K562 (cell line): Measurements from ENCODE around the gene SLC22A23. TPM values are rescaled to one million over a fixed set of nuclear protein-coding genes. Genes with fewer than 3 reads are reported as not detected.

Experiments
- ARID1B ChIP-seq: fragments of 450-650 bp; IDR thresholded peaks from 2 replicates; pipeline ENCODE4 v1.6.1; 2016; ENCODE audit warnings: antibody characterized with exemption, mild to moderate bottlenecking, inconsistent platforms
- EWSR1 ChIP-seq: fragments of 450-650 bp; IDR thresholded peaks from 2 replicates; pipeline ENCODE4 v1.6.1; 2018; ENCODE audit warnings: borderline replicate concordance, mild to moderate bottlenecking, low read depth, moderate library complexity; ENCODE audit not compliant: partially characterized antibody
- FOXA1 ChIP-seq: fragments of 450-650 bp; IDR thresholded peaks from 2 replicates; pipeline ENCODE4 v1.6.1; 2016; ENCODE audit warnings: mild to moderate bottlenecking, borderline replicate concordance
- FOXJ2 ChIP-seq: fragments of 200-800 bp; sonication (Bioruptor generic); IDR thresholded peaks from 2 replicates; pipeline ENCODE4 v1.6.1; 2016; ENCODE audit warnings: missing genetic modification characterization, missing compliant biosample characterization
- FOXO4 ChIP-seq: fragments of 450-650 bp; formaldehyde crosslinking; IDR thresholded peaks from 2 replicates; pipeline ENCODE4 v1.4.0; 2020; ENCODE audit warnings: mild to moderate bottlenecking, moderate library complexity
- KAT7 ChIP-seq: sonication (generic); formaldehyde crosslinking; IDR thresholded peaks from 2 replicates; pipeline ENCODE4 v1.8.0; 2022; ENCODE audit warnings: missing genetic modification reagents, mild to moderate bottlenecking, borderline replicate concordance
- MTF1 ChIP-seq: fragments of 250-450 bp; sonication (Bioruptor Pico); IDR thresholded peaks from 2 replicates; pipeline ENCODE4 v1.9.0; 2021; ENCODE audit warnings: moderate library complexity, mild to moderate bottlenecking, inconsistent platforms, borderline replicate concordance
- PHB ChIP-seq: fragments of 250-450 bp; sonication (Bioruptor Pico); IDR thresholded peaks from 2 replicates; pipeline ENCODE4 v1.5.0; 2021
- PHF21A ChIP-seq: fragments of 450-650 bp; IDR thresholded peaks from 2 replicates; pipeline ENCODE4 v1.6.1; 2017; ENCODE audit warnings: low read depth, borderline replicate concordance
- POLR3G ChIP-seq: IDR thresholded peaks from 2 replicates; pipeline ENCODE4 v1.6.1; 2011; ENCODE audit not compliant: insufficient read length, insufficient replicate concordance; ENCODE audit errors: extremely low read depth
- PYGO2 ChIP-seq: fragments of 450-650 bp; IDR thresholded peaks from 2 replicates; pipeline ENCODE4 v1.6.1; 2016; ENCODE audit warnings: mild to moderate bottlenecking, missing genetic modification characterization, moderate library complexity, missing compliant biosample characterization
- RAD21 ChIP-seq, 2 experiments: fragments of 250-450 bp in 1 of 2; fragments of 450-650 bp in 1 of 2; sonication (Bioruptor Pico) in 1 of 2; formaldehyde crosslinking in 1 of 2; IDR thresholded peaks in 1 of 2; conservative IDR thresholded peaks in 1 of 2; 2 replicates each; pipeline versions ENCODE4 v1.4.0 to v1.8.0; 2020 to 2022; ENCODE audit warnings: mild to moderate bottlenecking in 2 of 2, moderate library complexity in 1 of 2
- SRF ChIP-seq, 2 experiments: fragments of 250-450, 450-650 bp in 1 of 2; sonication (Bioruptor Pico) in 1 of 2; sonication (generic) in 1 of 2; formaldehyde crosslinking; IDR thresholded peaks; 2 replicates each; pipeline versions ENCODE4 v1.5.0 to v1.5.1; 2020 to 2022; ENCODE audit warnings: mild to moderate bottlenecking in 1 of 2, missing genetic modification reagents in 1 of 2
- TSHZ1 ChIP-seq: fragments of 250-450 bp; sonication (Bioruptor Pico); IDR thresholded peaks from 2 replicates; pipeline ENCODE4 v1.4.0; 2020; ENCODE audit warnings: mild to moderate bottlenecking, moderate library complexity
- ZFX ChIP-seq: sonication (generic); formaldehyde crosslinking; IDR thresholded peaks from 2 replicates; pipeline ENCODE4 v1.8.0; 2022; ENCODE audit warnings: mild to moderate bottlenecking, missing genetic modification reagents, moderate library complexity
- ZKSCAN8 ChIP-seq: fragments of 200-800 bp; sonication (Bioruptor generic); IDR thresholded peaks from 2 replicates; pipeline ENCODE4 v1.6.1; 2016; ENCODE audit warnings: missing genetic modification characterization, missing compliant biosample characterization
- ZNF263 ChIP-seq: sonication (generic); formaldehyde crosslinking; IDR thresholded peaks from 2 replicates; pipeline ENCODE4 v1.8.0; 2022; ENCODE audit warnings: mild to moderate bottlenecking, missing genetic modification reagents, borderline replicate concordance
- polyA plus RNA-seq, 8 experiments: library from polyadenylated mRNA; depleted of rRNA in 4 of 8; stranded (reverse) in 5 of 8; unstranded in 3 of 8; fragments of >200 nt; fragmentation: Nextera tagmentation in 2 of 8; fragmentation: Illumina TruSeq in 1 of 8; extraction: Ambion mirVana in 2 of 8; extraction: Trizol in 1 of 8; gene quantifications; 2 replicates each; pipeline versions ENCODE4 v1.2.1 to v1.2.3, GENCODE V29; 2011 to 2014; ENCODE audit warnings: inconsistent platforms in 1 of 8, missing spikeins in 1 of 8
- total RNA-seq, 7 experiments: library from RNA; depleted of rRNA in 6 of 7; stranded (reverse); fragments of >200 nt in 6 of 7; fragmentation: Illumina TruSeq in 2 of 7; extraction: Trizol in 2 of 7; gene quantifications; 2 replicates each; pipeline versions ENCODE4 v1.2.1 to v1.2.3, GENCODE V29; 2011 to 2021; ENCODE audit warnings: low replicate concordance in 1 of 7
- TF ChIP-seq, protein P1 (sequence below), 2 experiments: fragments of 450-650 bp; IDR thresholded peaks; 2 replicates each; pipeline ENCODE4 v1.6.1; 2018; ENCODE audit warnings: mild to moderate bottlenecking in 2 of 2, low read depth in 1 of 2; ENCODE audit not compliant: partially characterized antibody in 2 of 2

The SLC22A23 gene
- total and polyA plus RNA-seq, 9 of the 15 experiments (the other 6 are each of a cell fraction or from before 2014, with no cell fraction given) = 0.30 to 8.7 (median 2.5) TPM

DNA sequence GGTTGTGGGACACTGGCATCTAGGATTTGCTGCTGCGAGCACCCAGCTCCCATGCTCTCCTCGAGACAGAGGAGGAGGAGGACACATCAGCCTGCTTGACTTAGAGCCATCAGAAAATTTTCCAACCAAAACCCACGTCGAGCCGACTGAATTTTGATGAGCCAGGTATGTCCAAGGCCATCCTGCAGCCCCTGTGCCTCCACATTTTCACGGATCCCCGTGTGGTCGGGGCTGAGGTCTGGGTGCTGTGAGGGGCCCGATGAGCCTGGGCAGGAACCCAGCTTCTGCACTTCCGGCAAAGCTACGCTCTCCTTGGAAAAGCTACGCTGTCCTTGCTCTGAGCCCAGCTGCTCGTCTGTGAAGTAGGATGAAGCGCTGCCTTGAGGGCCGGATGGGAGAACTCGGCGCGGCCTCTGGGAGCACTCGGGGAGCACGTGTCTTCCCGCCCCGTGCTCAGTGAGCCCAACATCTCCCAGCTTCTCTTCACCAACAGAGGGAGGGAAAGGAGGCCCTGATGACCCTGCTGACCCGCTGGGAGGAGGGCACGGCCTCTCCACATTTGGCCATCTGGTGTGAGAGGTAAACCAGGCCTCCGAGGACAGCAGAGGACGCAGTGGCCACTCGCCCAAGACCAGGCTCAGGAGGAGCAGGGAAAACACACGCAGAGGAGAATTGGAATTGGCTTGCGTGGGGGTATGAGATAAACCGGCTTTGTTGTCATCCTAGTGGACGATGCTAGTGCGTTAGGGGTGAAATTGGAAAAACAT is 164.2 kb downstream of the SLC22A23 start (continued):
- TF ChIP-seq, protein P1, sequence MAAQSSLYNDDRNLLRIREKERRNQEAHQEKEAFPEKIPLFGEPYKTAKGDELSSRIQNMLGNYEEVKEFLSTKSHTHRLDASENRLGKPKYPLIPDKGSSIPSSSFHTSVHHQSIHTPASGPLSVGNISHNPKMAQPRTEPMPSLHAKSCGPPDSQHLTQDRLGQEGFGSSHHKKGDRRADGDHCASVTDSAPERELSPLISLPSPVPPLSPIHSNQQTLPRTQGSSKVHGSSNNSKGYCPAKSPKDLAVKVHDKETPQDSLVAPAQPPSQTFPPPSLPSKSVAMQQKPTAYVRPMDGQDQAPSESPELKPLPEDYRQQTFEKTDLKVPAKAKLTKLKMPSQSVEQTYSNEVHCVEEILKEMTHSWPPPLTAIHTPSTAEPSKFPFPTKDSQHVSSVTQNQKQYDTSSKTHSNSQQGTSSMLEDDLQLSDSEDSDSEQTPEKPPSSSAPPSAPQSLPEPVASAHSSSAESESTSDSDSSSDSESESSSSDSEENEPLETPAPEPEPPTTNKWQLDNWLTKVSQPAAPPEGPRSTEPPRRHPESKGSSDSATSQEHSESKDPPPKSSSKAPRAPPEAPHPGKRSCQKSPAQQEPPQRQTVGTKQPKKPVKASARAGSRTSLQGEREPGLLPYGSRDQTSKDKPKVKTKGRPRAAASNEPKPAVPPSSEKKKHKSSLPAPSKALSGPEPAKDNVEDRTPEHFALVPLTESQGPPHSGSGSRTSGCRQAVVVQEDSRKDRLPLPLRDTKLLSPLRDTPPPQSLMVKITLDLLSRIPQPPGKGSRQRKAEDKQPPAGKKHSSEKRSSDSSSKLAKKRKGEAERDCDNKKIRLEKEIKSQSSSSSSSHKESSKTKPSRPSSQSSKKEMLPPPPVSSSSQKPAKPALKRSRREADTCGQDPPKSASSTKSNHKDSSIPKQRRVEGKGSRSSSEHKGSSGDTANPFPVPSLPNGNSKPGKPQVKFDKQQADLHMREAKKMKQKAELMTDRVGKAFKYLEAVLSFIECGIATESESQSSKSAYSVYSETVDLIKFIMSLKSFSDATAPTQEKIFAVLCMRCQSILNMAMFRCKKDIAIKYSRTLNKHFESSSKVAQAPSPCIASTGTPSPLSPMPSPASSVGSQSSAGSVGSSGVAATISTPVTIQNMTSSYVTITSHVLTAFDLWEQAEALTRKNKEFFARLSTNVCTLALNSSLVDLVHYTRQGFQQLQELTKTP (IDR thresholded peaks at IDR 0.05; ENCODE audit: low read depth in 1 of 2, partially characterized antibody in 2 of 2) = no peak
- TF ChIP-seq TSHZ1 (CRISPR knock-in tag) = no peak
- 0 out of 2 replicates have a peak, but pooled peaks have one; percentile 13 for TF ChIP-seq FOXJ2
- TF ChIP-seq KAT7 (CRISPR knock-in tag) = no peak
- TF ChIP-seq PHB (CRISPR knock-in tag) = no peak
- TF ChIP-seq RAD21 (CRISPR knock-in tag; conservative IDR thresholded peaks at IDR 0.05 in 1 of 2, IDR thresholded peaks at IDR 0.05 in 1 of 2) = no peak
- no peak for TF ChIP-seq ZKSCAN8
- no peak for TF ChIP-seq SRF (CRISPR knock-in tag; IDR thresholded peaks at IDR 0.05)
- TF ChIP-seq ZFX (CRISPR knock-in tag) = no peak
- TF ChIP-seq ZNF263 (CRISPR knock-in tag) = peak; percentile 91
- TF ChIP-seq ARID1B = no peak
- TF ChIP-seq FOXA1 = no peak
- TF ChIP-seq FOXO4 (CRISPR knock-in tag) = no peak
- no peak for TF ChIP-seq PYGO2 (tag)
- no peak for TF ChIP-seq POLR3G
- TF ChIP-seq PHF21A = no peak
- TF ChIP-seq EWSR1 = no peak
- no peak for TF ChIP-seq MTF1 (CRISPR knock-in tag)
